Mucosa of stomach (tissue), 1 donor: ENCODE measurements around the gene LAMP5.

Experiments used
- H3K27me3 ChIP-seq: one replicate; pipeline ENCODE4 v1.7.0; 2013; ENCODE audit warnings: mild to moderate bottlenecking, low read length; ENCODE audit not compliant: control insufficient read depth, insufficient read depth
- H3K36me3 ChIP-seq: one replicate; pipeline ENCODE4 v1.7.0; 2013; ENCODE audit warnings: low read length; ENCODE audit not compliant: control insufficient read depth, insufficient read depth
- H3K4me1 ChIP-seq: one replicate; pipeline ENCODE4 v1.7.0; 2013; ENCODE audit warnings: mild to moderate bottlenecking, low read length; ENCODE audit not compliant: control insufficient read depth, insufficient read depth
- H3K4me3 ChIP-seq: one replicate; pipeline ENCODE4 v1.7.0; 2013; ENCODE audit warnings: low read length
- H3K9ac ChIP-seq: one replicate; pipeline ENCODE4 v1.7.0; 2013; ENCODE audit warnings: mild to moderate bottlenecking, low read length, moderate library complexity
- H3K9me3 ChIP-seq: one replicate; pipeline ENCODE4 v1.7.0; 2013; ENCODE audit warnings: mild to moderate bottlenecking, low read length, moderate library complexity; ENCODE audit not compliant: control insufficient read depth
- donor health status: Pancreatic carcinoma.

LAMP5 gene

GRCh38 chr20:9517297-9518162 is 3.1 kb downstream of the LAMP5 start:
- Histone ChIP-seq H3K4me1 (peaks cover 23% of the 10 kb centered on the region), H3K4me3 (no peak overlapping the region), H3K9me3 (no peaks in the 10 kb centered on the region), H3K36me3 (no peaks in the 10 kb centered on the region), H3K9ac (no peak overlapping the region), H3K27me3 (peaks cover 37% of the 10 kb centered on the region)

DNA sequence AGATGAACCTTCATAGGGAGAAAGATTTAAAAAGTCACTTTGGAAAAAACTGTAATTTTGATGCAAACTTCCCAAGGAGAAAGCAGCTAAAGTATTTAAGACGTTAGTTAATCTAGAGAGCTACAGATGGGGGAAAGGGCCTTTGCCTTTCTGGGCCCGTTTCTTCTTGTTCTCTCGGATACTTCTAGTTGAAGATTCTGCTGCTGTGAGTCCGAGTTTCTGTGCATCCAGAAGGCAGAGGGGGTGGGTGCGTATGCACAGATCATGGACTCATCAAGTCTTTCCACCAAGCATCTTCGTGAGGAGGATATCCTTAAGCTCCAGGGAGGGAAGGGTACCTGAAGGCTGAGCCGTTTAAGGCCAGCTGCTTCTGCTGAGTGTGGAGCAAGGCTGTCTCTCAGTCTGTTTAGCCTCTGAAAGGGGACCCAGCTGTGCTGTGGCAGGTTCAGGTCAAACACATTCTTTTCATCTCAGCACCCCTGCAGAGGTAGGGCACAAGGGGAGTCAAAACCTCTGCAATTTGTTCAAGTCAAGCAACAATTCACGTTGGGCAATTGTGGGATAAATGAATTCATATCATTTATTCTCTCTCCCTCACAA is 4.3 kb downstream of the LAMP5 start:
- Histone ChIP-seq H3K4me3 (no peak overlapping the region), H3K9me3 (no peaks in the 10 kb centered on the region), H3K9ac (no peak overlapping the region), H3K36me3 (no peaks in the 10 kb centered on the region), H3K4me1 (peaks cover 23% of the 10 kb centered on the region), H3K27me3 (peaks cover 33% of the 10 kb centered on the region)

DNA sequence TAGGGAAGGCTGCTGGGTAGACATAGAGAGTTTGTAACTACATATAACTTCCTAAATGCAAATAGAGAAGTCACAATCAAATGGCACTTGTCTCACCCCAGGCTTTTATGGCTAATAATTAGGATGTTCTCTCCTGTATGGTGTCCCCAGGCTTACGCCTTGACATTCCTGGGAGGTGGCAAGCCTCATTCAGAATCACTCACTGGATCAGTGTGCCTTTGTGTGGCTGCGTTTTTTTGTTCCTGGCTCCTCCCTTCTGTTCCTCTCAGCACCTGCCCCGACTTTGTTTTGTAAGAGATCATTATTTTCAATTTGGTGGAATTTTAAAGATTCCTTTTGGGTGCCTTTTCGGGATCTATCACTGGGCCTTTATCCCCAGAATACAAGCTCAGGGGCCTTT is 5.7 kb downstream of the LAMP5 start:
- H3K9ac ChIP-seq: no peak overlapping the region
- no peaks in the 10 kb centered on the region for H3K9me3 ChIP-seq
- H3K4me3 ChIP-seq: no peak overlapping the region
- peaks cover 13% of the 10 kb centered on the region for H3K4me1 ChIP-seq
- no peaks in the 10 kb centered on the region for H3K36me3 ChIP-seq
- peaks cover 20% of the 10 kb centered on the region for H3K27me3 ChIP-seq

GRCh38 chr20:9523636-9524035 is 9.2 kb downstream of the LAMP5 start:
- no peak overlapping the region for H3K9ac ChIP-seq
- H3K36me3 ChIP-seq: no peaks in the 10 kb centered on the region
- no peaks in the 10 kb centered on the region for H3K27me3 ChIP-seq
- no peaks in the 10 kb centered on the region for H3K4me1 ChIP-seq
- H3K4me3 ChIP-seq: no peak overlapping the region
- no peaks in the 10 kb centered on the region for H3K9me3 ChIP-seq

DNA sequence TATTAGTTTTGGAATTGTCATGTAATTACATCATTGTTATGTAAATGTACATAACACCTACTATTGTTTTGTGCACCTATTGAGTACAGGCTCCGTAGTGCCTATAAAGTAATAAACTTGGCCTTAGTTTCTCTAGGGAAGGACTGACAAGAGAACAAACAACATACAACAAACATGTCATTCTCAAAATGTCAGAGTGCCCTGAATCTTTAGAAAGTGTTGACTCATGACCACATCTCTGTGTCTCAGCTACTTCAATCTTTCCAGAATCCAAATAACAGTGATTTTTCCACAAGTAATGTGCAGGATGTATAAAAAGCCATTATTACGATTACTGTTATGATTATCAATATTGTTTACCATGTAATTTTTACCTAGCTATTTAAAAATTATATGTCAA is 17.2 kb downstream of the LAMP5 start:
- H3K4me3 ChIP-seq: no peak overlapping the region
- H3K9me3 ChIP-seq: no peaks in the 10 kb centered on the region
- H3K27me3 ChIP-seq: no peaks in the 10 kb centered on the region
- no peak overlapping the region for H3K9ac ChIP-seq
- no peaks in the 10 kb centered on the region for H3K36me3 ChIP-seq
- no peaks in the 10 kb centered on the region for H3K4me1 ChIP-seq

DNA sequence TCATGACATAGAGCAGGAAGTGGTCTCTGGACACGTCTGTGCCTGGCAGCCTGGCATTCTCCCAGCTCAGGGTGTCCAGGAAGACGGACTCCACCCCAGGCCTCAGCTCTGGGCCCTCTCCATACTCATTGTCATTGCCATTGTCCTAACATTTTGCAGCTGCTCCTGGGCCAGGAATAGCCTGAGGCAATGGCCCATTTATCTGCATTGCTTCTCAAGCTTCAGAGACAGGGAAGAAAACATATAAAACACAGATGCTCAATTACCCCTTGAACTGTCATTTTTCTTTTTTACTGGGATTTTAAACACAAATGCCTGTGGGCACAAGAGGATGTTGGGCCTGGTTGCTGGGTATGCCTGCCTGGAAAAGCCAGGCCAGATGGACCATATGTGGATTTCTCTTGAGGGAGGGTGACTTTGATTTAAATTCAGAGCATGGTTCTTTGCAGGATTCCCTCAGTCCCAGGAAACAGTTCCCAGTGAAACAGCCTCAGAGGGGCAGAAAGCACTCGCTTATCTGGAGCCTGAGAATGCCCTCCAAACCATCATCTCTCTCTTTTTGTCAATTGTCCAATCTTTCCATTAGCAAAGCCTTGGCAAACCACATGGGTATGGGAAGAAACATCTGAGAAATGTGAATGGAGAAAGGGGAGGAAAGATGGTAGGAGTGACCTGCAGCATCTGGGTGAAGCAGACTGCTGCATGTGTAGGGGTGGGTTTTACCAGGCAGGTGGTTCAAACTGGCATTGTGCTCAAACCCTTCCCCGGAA is 17.9 kb downstream of the LAMP5 start:
- H3K9me3 ChIP-seq: no peaks in the 10 kb centered on the region
- no peak overlapping the region for H3K4me3 ChIP-seq
- no peak overlapping the region for H3K9ac ChIP-seq
- no peaks in the 10 kb centered on the region for H3K27me3 ChIP-seq
- H3K36me3 ChIP-seq: no peaks in the 10 kb centered on the region
- H3K4me1 ChIP-seq: no peaks in the 10 kb centered on the region

DNA sequence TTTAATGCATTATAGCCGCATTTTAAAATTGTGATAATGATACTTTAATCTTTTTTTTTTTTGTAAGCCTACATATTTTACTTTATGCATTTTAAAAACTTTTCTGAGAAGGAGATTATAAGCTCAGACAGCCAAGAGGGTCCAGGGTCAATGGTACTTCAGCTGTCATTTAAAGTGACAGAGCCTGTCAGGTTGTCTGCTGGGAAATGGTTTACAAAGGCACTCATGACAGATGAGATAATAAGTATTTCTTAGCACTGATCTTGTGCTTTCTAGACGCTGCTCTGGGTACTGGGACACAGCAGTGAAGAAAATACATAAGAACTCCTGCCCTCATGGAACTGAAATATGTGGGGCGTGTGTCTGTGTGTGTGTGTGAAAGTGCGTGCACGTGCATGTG is 19.6 kb downstream of the LAMP5 start:
- Histone ChIP-seq H3K36me3 (no peaks in the 10 kb centered on the region), H3K9ac (no peak overlapping the region), H3K9me3 (no peaks in the 10 kb centered on the region), H3K27me3 (no peaks in the 10 kb centered on the region), H3K4me1 (no peaks in the 10 kb centered on the region), H3K4me3 (no peak overlapping the region)

GRCh38 chr20:9535449-9535848 is 21.1 kb downstream of the LAMP5 start:
- no peaks in the 10 kb centered on the region for H3K4me1 ChIP-seq
- no peaks in the 10 kb centered on the region for H3K9me3 ChIP-seq
- H3K27me3 ChIP-seq: no peaks in the 10 kb centered on the region
- no peaks in the 10 kb centered on the region for H3K36me3 ChIP-seq
- H3K9ac ChIP-seq: no peak overlapping the region
- H3K4me3 ChIP-seq: no peak overlapping the region

DNA sequence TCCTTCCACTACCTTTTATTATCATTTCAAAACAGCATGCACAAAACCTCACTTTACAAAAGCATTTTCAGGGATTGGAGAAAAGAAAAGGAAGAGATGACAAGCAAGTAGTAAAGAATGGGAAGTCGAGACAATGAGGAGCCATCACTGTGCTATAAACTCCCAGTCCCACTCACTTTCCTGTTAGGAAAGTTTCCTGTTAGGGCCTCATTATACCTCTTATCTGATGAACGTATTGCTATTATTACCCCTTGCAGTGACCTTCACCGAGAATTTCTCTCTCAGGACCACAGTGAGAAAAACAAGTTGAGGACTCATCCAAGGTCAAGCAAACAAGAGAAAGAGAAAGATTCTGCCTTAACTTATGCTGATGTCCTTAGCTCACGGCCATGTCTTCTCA is 28.8 kb downstream of the LAMP5 start:
- no peaks in the 10 kb centered on the region for H3K9me3 ChIP-seq

DNA sequence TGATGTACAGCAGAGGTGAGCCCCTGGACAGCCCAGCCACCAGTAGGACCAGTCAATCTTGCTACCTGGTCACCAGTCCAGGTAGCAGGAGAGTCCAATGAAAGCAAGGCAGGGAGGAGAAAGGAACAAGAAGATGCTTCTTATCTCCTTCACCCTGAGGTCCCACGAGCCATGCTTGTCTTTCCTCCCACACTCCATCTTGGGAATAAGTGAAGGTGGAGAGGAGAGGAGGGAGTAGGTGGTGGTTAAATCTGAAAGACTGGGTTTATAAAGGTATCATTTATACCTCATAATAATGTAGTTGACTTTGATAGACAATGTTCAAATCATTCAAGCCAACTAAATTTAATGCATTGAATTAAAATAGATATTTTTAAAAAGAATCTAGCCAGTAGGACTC is 35.9 kb downstream of the LAMP5 start:
- Histone ChIP-seq H3K36me3 (no peaks in the 10 kb centered on the region), H3K27me3 (no peaks in the 10 kb centered on the region), H3K4me1 (no peaks in the 10 kb centered on the region), H3K4me3 (no peak overlapping the region), H3K9ac (no peak overlapping the region), H3K9me3 (no peaks in the 10 kb centered on the region)

More for the DNA sequence above, 28.8 kb downstream of the LAMP5 start:
- Histone ChIP-seq H3K36me3 (no peaks in the 10 kb centered on the region), H3K9ac (no peak overlapping the region), H3K4me3 (no peak overlapping the region), H3K27me3 (no peaks in the 10 kb centered on the region), H3K4me1 (no peaks in the 10 kb centered on the region)

GRCh38 chr20:9550871-9551270 is 36.5 kb downstream of the LAMP5 start:
- no peak overlapping the region for H3K4me3 ChIP-seq
- H3K27me3 ChIP-seq: no peaks in the 10 kb centered on the region
- no peak overlapping the region for H3K9ac ChIP-seq
- H3K36me3 ChIP-seq: no peaks in the 10 kb centered on the region
- H3K4me1 ChIP-seq: no peaks in the 10 kb centered on the region
- H3K9me3 ChIP-seq: no peaks in the 10 kb centered on the region
